ENCODE measurements around the gene SEC24A.
A peak's percentile ranks its signal among the peaks of the same experiment; 100 is the strongest.
"Not testable (repeated sequence)": the region's sequence is repeated elsewhere in the genome, so short reads cannot be mapped to it uniquely, and the experiment has no call there.

SEC24A gene
- 44.0 to 98.7 (median 49.9) reads per million in 3 experiments for total RNA-seq

DNA sequence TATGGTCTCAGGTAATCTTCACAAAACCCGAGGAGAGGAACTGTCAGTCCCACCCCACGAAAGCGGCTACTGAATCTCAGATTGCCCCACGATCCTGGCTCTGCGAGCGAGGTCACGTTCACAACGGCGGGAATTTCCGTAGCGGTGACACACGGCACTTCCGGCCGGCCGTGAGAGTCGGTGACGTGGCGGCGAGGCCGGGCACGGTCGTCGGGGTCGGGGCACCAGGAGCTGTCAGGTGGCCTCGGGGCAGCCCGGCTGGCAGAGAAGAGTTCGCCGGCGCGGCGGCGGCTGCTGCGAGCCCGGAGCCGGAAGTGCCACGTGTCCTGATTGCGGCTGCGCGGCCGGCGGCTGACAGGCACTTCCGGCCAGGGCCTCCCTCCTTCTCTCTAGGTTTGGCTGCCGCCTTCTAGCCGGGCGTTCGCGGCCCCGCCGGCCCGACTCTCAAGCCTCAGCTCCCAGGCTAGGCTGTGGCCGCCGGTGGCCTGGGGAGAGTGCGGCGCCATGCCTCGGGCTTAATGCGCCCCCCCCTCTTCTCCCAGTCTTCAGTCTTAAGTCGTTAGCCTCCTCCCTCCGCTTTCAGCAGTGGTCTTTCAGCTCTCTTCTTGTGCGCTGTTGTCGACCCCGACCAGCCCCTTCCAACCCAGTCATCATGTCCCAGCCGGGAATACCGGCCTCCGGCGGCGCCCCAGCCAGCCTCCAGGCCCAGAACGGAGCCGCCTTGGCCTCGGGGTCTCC is at the start of gene SEC24A:
Gene SEC24A (plus strand): TSS at position 361 of the 738 bp plus-strand sequence. CDS start 292 bp downstream, at position 653.
- DNase-seq: peak; percentile 90

DNA sequence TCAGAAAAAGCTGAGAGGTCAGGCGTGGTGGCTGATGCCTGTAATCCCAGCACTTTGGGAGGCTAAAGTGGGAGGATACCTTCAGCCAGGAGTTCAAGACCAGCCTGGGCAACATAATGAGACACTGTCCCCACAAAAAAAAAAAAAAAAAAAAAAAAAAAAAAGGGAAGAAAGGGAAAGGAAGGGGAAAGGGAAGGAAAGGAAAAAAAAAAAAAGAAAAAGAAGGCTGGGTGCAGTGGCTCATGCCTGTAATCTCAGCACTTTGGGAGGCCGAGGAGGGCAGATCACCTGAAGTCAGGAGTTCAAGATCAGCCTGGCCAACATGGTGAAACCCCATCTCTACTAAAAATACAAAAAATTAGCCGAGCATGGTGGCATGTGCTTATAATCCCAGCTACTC is 48.8 kb upstream of the SEC24A start:
- DNase-seq: not testable (repeated sequence)

DNA sequence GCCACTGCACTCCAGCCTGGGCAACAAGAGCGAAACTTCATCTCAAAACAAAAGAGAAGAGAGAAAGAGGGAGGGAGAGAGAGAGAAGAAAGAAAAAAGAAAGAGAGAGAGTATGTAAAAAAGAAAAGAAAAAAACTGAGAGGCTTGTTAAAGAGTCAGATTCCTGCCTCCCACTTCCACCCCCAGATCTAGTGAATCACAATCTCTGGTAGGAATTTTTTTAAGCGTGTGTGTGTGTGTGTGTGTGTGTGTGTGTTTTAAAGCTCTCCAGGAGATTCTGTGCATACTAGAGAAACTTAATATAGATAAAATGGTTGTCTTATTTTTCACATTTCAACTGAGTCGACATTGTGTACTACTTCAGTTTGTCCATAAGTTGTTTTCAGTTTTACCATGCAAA is 48.0 kb upstream of the SEC24A start:
- no peak for DNase-seq

DNA sequence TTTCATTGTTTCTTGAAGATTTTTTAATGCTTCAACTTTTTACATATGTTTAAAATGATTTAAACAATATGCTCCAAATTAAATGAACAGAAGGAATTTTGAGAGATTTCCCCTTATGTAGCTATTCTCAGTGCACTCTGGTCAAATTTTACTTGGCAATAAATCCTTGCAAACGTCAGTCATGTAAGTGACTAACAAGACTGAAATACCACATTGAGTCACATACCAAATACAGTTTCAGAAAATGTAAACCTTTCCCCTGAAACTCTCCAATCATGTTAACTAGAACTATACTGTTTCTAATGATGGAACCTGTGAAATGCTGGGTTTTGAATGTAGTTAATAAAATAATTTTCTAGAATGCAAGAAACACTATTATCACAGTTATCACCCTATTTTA is 45.5 kb upstream of the SEC24A start:
- no peak for DNase-seq

DNA sequence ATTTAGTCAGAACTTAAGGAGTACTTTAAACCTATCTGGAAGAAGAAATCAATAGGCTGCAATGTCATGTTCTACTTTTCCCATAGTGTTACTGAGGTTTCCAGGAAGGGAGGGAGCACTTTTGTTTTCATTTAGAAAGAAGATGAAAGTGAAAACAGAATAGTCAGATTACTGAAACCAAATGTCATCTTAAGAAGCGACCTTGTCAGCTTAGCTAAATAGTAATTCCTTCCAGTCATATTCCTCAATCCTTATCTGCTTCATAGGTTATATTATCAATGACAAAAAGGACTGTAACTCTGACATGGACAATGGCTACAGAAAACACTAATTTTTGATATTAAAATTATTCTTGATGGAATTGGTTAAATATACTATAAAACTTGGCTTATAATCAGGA is 43.7 kb upstream of the SEC24A start:
- DNase-seq: no peak

DNA sequence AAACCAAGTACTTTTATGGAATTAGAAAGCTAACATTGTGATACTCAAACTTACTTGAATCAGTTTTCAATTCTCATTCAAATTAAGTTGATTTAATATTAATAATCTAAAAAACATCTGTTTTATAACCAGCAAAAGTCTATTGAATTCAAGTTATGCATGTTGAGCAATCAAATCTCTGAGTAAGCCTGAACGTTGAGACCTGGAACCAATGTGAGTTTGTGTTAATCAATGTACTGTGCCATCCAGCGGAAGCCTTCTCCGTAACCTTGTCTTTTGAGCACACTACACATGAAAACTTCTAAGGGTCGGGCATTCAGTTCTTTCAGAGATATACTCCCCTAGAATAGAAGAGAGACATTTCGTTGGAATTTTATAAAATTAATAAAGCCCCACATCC is 41.9 kb upstream of the SEC24A start:
- no peak for DNase-seq

DNA sequence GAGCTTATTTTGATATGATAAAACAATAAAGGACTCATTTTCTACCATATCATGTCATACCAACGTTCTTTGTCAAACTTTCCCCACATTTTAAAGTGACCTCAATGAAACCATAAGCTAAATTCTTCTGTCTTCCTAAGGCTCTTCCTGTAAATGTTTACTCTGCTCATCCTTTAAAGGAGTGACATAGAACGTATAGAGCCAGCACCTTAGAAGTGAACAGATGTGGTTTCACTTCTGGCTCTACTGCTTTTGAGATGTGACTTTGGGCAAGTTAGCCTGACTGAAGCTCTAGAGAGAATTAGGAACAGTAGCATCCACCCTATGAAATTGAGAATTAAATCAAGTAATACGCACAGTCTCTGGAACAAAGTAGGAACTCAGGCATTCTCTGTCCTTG is 40.0 kb upstream of the SEC24A start:
- no peak for DNase-seq

DNA sequence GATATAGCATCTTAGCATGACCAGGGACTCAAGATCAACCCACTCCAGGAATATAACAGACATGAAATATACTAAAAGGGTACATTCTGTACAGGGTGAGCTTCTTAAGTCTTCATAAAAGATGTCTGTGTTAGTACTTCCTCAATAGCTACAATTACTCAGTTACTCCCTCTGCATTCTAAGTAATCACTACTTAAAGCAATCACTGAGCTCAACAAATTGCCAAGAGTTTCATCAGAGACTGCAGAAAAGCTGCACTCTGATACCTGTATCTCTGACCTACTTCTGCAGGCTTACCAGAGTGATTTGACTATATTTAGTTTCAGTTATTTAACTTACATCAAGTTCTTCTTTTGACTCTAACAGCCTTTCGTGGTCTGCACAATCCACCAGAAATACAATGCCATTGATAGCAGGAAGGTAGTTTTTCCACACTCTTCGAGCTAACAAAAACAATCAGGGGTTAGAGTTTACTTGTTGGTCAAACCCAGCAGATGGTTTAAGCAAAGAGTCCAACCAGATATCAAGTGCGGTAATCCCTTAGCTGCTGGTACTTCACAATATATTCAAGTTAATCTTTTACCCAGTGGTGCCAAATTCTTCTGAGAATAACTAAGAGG is 39.2 kb upstream of the SEC24A start:
- DNase-seq: no peak

DNA sequence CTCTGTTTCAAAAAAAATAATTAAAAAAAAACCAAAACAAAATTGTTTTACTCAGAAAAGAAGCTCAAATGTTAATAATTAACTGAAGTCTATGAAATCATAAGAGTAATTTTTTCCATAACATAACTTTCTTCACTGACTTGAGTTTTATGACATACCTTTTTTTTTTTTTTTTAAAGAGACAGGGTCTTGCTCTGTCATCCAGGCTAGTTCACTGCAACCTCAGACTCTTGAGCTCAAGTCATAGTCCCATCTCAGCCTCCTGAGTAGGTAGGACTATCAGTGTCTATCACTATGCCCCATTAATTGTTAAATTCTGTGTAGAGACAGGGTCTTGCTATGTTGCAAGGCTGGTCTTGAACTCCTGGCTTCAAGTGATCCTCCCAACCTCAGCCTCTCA is 37.9 kb upstream of the SEC24A start:
- no peak for DNase-seq

DNA sequence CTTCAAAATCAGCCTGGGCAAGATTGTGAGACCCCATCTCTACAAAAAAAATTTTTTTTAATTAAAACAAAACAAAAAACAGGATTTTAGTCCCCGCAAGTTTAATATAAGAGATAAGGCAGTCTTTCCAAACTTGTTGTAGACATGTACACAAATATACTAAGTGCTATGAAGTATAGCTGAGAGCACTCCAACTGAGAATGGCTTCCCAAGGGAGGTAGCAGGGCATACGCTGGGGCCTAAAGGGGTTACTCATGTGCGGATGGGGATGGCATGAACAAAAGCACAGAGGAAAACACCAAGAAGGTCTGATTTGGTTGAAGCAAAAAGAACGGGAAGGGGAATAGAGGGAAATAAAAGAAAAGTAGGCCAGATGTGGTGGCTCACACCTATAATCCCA is 37.1 kb upstream of the SEC24A start:
- DNase-seq: no peak

DNA sequence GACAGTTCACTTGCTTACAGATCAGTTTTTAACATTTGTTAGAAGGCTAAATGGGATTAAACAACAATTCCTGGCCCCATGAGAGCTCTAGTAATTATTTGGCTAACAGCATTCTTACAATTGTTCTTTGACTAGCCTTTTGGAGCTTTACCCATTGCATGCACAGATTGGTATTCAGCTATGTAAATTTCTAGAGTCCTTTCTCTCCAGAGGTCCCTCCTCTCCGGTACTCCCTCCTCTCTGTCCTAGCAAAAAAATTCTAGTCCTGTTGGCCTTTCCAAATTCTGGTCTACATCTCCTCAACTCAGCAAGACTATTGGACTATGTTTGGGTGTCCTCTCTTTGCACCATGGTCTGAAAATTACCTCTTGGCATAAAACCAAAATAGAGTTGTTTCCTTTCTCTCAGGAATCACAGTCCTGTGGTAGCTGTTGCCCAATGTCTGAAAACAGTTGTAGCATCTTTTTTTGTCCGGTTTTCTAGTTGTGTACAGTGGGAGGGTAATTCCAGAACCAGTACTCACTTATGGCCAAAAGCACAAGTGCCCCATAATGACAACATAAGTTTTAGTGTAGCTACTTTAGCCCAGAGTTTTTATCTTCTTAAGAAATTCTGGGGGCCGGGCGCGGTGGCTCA is 34.0 kb upstream of the SEC24A start:
- DNase-seq: no peak

DNA sequence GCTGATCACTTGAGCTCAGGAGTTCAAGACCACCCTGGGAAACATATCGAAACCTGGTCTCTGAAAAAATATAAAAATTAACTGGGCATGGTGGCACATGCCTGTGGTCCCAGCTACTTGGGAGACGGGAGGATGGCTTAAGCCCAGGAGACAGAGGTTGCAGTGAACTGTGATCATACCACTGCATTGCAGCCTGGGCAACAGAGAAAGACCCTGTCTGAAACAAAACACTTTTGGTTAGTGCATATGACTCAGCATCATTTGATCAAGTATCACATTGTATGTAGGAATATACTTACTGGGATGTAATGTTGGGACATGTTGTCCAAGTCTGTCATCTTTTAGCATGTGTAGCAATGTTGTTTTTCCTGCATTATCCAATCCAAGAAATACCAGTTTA is 28.0 kb upstream of the SEC24A start:
- no peak for DNase-seq

DNA sequence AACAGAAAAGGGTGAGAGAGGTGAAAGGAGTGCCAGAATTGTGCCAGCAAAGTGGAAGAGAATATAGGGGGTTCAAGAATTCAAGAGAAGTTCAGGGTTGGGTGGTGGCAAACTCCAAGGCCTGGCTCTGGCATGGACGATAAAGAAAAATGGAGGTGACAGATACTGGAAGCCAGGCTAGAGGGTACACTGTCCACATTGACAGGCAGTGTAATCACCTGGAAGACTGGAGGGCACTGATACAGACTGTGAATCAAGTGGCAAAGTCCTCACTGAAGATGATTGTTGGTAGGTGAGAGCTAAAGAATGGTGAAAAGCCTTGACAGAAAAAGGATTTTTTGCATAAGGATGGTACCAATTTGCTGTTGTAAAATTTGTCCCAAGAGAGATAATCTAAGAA is 23.0 kb upstream of the SEC24A start:
- DNase-seq: no peak

DNA sequence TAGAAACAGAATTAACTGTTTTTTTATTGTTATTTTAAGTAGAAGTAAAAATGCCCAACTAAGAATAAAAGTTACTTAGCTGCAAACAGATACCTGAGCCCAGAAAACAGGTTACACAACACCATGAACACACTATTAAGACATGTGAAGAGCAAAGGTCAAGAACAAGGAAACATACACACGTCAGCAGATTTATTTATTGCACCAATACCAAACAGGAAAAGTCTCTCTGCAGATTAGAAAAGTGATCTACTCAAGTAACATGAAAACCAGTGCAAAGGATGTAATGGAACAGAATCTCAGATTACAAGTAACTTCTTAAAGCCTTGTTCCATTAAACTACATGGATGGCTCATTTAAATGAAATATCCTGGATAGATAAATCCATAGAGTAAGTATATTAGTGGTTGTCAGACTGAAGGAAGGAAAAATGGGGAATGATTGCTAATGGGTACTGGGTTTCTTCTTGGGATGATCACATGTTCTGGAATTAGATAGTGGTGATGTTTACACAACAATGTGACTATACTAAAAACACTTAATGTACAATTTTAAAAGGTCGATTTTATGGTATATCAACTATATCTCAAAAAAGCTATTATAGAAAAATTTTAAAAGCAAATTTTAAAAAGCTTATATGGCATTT is 22.1 kb upstream of the SEC24A start:
- no peak for DNase-seq

DNA sequence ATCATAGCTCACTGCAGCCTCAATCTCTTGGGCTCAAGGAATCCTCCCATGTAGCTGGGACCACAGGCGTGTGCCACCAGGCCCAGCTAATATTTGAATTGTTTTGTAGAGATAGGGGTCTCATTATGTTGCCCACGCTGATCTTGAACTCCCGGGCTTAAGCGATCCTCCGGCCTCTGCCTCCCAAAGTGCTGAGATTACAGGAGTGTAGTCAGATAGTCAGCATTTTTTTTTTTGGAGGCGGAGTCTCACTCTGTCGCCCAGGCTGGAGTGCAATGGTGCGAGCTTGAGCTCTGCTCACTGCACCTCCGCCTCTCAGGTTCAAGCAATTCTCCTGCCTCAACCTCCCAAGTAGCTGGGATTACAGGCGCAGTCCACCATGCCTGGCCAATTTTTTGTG is 14.4 kb upstream of the SEC24A start:
- DNase-seq: no peak

DNA sequence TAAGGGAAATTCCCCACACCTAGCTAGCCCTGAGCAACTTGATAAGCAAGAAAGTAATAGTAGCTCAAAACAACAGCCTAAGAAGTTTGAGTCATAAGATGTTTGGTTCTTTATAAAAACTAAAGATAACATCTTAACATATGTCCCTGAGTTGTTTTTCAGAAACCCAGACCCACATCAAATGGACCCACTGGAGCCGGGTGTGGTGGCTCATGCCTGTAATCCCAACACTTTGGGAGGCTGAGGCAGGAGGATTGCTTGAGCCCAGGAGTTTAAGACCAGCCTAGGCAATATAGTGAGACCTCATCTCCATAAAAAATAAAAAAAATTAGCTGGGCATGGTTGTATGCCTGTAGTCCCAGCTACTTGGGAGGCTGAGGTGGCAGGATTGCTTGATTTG is 13.2 kb upstream of the SEC24A start:
- not testable (repeated sequence) for DNase-seq

DNA sequence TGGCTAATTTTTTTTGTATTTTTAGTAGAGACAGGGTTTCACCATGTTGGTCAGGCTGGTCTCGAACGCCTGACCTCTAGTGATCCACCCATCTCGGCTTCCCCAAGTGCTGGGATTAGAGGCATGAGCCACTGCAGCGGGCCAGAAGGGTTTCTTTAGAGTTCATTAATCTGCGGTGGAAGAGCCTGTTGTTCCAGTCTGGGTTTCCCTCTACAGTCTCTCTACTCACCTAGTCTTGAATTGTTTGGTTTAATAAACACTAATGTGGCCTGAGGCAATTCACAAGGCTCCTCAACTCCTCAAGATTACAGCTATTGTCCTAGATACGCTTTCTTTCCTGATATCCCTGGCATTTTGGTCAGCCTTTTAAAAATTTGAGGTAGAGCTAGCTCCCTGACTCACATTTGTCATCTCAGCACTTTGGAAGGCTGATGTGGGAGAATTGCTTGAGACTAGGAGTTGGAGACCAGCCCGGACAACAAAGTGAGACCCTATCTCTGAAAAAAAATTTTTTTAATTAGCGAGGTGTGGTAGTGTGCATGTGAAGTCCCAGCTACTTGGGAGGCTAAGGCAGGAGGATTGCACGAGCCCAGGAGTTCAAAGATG is 11.4 kb upstream of the SEC24A start:
- DNase-seq: no peak

DNA sequence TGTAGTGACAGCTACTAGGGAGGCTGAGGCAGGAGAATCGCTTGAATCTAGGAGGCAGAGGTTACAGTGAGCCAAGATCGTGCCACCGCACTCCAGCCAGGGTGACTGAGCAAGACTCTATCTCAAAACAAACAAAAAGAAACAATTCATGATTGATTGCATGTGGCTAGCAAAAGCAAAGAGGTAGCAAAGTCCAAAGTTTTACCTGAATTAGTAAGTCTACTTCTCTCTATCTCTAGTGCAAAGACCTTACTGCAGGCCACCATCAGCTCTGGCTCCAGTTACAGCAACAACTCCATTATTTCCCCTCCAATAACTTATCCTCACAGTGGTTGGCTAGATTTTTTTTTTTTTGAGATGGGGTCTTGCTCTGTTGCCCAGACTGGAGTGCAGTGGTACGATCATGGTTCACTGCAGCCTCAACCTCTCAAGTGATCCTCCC is 9.8 kb upstream of the SEC24A start:
- DNase-seq: no peak

DNA sequence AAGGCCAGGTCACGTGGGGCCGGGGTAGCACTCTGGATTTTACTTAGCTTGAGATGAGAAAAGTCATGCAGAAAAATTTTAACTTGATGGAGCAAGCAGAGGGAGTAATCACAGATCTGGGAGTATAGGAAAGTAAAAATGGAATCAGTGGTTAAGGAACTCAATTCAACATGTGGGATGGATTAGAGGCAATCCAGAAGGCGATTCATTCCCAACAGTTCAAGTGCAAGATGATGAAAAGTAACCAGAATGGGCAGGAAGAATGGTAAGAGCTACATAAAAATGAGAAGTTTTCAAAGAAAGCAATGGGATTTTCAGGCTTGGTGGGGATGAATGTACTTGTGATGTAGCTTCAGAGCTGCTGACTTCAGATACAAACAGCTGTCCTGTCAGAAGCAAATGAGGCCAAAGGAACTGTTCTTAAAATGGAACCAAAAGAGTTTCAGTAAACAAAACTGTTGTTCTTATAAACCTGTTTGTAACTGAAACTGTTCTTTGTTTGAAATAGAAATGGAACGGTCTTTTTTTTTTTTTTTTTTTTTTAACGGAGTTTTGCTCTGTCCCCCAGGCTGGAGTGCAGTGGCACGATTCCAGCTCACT is 5.6 kb upstream of the SEC24A start:
- no peak for DNase-seq

DNA sequence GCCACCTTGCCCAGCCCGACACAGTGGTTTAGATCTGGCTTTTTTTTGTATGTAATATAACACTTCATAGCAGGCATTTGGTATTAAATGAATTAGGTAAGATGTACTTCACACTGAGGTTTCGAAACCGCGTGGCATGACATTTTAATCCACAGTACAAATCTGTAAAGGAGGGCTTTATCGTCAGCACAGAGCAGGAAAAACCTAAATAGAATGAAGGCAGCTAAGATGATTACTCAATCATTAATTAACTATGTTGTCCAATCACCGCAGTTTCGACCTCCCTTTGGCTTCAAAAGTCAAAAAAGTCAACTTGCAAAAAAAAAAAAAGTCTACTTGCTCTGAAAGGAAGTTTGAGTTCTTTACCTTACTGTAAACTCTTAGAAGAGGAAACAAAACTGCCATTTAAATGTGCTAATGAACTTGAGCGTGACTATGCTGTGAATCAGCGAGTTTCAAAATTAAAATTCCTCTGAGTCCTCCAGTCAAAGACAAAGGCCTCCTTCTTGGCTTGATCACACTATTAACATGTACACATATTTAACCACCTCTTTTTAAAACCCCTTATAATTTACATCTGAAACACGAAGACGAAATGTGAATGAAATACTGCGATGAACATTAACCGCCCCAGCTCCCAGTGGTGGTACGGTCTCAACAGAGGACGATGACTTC is 698 bp upstream of the SEC24A start:
- peak; percentile 51 for DNase-seq

DNA sequence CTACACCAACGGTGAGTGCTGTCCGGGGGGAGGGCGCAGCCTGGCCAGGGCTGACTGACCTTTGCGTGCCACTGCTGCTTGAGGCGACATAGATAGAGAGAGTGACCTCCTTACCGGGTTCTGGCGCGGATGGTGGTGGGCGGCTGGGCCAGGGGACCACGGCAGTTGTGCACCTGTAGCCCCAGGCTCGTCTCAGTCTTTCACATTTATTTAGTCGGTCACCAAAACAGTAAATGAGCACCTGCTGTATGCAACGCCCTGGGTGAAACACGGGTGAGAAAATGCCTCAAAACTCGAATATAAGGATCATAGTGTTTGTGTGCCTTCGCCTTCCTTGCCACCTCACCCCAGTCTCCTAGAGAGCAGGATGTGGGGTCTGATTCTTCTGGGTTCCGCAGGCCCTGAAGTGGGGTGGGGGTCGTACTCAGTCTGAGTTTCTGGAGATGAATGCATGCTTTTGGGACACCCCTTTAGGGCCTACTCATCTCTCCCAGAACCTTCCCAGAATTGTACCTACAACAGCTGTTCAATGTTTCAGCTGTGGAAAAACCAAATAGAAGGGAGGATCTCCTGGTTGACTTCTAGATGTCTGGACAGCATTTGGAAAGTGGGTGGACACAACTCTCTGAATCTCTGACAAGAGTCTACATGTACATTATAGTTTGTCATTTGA is 714 bp downstream of the SEC24A start:
- peak; percentile 9 for DNase-seq

DNA sequence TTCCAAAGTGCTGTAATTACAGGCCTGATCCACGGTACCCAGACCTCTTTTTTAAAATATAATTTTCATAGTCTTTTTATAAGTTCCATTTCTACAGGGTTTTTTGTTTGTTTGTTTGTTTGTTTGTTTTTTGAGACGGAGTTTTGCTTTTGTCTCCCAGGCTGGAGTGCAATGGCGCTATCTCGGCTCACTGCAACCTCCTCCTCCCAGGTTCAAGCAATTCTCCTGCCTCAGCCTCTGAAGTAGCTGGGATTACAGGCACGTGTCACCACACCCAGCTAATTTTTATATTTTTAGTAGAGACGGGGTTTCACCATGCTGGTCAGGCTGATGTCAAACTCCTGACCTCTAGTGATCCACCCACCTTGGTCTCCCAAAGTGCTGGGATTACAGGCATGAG is 2.1 kb downstream of the SEC24A start:
- DNase-seq: not testable (repeated sequence)

Measured in central memory CD4-positive, alpha-beta T cell (primary cell).